Left ventricle myocardium superior (tissue), 1 donor: Measurements from ENCODE around the gene RNF19B. TPM values are rescaled to one million over a fixed set of nuclear protein-coding genes. Genes with fewer than 3 reads are reported as not detected.
"Not testable (repeated sequence)": the region's sequence is repeated elsewhere in the genome, so short reads cannot be mapped to it uniquely, and the experiment has no call there.

Experiments
- ATAC-seq: fragments of 200-7000 bp; cut with Tn5 transposase; one replicate; pipeline ENCODE4 v1.9.1; 2020; ENCODE audit warnings: mild to moderate bottlenecking, moderate library complexity
- DNase-seq: peaks from one replicate; pipeline ENCODE4 v3.0.0-alpha.2; 2020
- intact Hi-C: fragments of 100-400 bp; cut with micrococcal nuclease; formaldehyde crosslinking; loops from one replicate; pipeline ENCODE4 v1.11.0; 2022
- total RNA-seq: library from RNA; stranded (reverse); fragmentation: NEBNext Ultra II Directional; extraction: Animal tissue kit (Norgen Biotek cat#: 25700); gene quantifications from one replicate; pipeline ENCODE4 v1.2.1, GENCODE V29; 2021
- donor health status: DM: no; HTN: yes; CAD: no; lungs with severe emphysema.

Gene RNF19B
- total RNA-seq, 1 donor from 2014 or later = 13.3 TPM

DNA sequence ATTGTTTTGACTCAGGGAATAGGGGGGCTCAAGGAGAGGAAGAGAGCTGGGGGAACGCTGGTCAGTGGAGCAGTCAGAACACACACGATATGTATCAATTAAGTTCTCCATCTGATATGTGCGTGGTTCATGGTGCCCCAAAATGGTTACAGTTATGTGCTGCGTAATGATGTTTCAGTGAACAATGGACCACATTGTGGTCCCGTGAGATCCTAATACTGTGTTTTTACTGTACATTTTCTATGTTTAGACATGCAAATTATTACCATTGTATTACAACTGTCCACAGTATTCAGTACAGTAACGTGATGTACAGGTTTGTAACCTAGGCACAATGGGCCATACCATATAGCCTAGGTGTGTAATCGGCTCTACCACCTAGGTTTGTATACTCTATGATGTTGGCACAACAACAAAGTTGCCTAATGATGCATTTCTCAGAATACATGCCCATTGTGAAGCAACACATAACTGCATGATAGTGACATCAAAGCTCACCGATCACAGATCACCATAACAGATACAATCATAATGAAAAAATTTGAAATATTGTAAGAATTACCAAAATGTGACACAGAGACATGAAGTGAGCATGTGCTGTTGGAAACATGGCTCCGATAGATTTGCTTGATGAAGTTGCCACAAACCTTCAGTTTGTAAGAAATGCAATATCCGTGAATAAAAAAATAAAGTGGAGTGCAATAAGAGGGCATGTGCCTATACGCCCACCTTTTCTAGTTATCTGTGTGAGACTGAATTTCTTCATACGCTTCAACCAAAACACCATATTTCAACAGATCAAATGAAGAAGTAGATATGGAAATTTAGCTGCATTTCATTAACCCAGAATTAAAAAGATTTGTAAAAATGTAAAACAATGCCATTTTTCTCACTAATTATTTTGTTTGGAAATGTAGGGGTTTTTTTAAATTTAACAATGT, 48.6 kb downstream of the RNF19B start:
- DNase-seq (no peak), ATAC-seq (no peak)
- intact Hi-C loops = no loop called here

DNA sequence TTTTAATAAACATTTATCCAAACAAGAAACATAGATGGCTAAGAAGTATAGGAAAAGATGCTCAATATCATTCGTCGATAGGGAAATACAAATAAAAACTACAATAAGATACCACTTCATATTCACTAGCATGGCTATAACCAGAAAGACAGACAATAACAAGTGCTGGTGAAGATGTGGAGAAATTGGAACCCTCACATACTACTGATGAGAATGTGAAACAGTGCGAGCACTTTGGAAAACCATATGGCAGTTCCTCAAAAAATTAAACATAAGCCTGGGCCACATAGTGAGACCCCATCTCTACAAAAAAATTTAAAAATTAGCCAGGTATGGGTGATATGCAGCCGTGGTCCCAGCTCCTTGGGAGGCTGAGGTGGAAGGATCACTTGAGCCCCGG, 54.3 kb downstream of the RNF19B start:
- no peak for ATAC-seq
- intact Hi-C loops = no loop called here

DNA sequence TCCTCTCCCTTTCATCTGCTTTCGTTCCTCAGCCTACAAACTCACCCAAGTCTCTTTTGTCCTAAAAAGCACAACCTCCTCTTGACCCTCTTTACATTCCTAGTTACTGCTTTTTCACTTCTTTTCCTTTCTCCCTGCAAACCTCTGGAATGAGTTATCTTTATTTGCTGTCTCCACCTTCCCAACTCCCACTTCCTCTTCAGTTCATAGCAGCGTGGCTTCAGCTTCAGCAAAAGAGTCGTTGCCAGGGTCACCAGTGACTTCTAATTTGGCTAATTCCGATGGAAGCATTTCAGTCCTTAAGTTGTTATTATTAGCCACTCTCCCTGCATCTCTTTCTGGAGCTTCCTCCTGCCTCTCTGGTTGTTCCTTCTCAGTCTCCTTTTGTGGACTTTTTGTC, 57.2 kb downstream of the RNF19B start:
- intact Hi-C loops = no loop called here

More for the DNA sequence above, 54.3 kb downstream of the RNF19B start:
- DNase-seq = no peak

DNA sequence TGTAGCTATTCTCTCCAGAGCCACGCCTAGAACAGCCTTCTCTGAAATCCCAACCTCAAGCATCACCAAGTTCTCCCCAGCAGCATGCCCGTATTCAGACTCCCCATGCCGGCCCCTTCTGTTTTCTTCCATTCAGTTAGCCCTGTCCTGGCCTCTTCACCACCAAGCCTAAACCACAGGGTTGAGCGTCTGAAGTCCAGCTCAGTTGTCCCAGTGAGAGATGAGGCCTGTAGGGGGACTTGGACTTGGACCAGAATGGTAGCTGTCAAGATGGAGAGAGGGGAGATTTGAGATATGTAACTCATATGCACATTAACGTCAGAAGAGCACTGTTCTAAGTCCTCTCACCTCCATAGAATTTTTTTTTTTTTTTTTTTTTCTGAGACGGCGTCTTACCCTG, 58.0 kb downstream of the RNF19B start:
- DNase-seq = no peak
- intact Hi-C loops = no loop called here
- no peak for ATAC-seq

More for the DNA sequence above, 57.2 kb downstream of the RNF19B start:
- ATAC-seq = no peak
- no peak for DNase-seq

DNA sequence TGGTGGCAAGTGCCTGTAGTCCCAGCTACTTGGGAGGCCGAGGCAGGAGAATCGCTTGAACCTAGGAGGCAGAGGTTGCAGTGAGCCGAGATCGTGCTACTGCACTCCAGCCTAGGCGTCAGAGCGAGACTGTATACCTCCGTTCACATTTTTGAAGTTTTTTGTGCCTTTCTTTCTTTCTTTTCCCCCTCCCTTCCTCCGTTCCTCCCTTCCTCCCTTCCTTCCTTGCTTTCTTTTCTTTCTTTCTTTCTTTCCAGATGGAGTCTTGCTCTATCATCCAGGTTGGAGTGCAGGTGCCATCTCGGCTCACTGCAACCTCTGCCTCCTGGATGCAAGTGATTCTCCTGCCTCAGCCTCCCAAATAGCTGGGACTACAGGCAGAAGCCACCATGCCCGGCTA, 59.0 kb downstream of the RNF19B start:
- intact Hi-C loops, DNase-seq, ATAC-seq: not testable (repeated sequence)

- ATAC-seq (no peak), DNase-seq (no peak)
- intact Hi-C loops = no loop called here
Observed at GRCh38 chr1:32904797-32905196, 59.8 kb downstream of the RNF19B start.

DNA sequence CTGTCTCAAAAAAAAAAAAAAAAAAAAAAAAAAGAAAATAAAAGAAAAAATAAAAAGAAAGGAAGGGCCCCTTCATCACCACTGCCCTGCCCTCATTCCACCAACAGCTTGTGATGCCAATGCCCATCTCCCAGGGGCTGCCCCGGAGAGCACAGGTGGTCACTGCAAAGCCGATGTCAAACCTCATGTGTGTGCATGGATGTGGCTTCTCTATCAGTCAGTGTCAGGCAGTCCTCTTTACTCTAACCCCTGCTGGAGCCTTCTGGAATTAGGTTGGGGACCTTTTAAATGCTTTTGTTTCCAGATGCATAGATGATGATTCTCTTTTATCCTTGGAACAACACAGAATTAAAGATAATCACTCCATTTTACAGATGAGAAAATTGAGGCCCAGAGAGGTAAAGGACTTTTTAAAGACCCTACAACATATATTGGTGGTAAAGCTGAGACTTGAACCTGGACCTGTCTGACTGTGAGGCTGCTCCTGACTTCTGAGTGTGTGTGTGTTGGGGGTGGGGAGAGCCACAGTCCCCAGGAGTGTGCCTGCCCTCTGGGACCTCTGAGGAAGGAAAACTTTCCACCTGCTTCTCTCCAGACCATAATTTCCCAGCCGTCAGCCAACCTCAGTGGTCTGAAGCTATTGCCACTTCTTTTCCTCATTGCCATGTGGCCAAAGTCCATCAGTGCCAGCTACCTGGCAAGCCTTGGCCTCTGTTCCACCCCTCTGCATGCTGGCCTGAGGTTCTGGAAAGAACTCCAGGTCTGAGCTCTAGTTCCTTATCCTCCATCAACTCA, 60.4 kb downstream of the RNF19B start:
- DNase-seq (no peak), ATAC-seq (no peak)
- intact Hi-C loops = no loop called here

DNA sequence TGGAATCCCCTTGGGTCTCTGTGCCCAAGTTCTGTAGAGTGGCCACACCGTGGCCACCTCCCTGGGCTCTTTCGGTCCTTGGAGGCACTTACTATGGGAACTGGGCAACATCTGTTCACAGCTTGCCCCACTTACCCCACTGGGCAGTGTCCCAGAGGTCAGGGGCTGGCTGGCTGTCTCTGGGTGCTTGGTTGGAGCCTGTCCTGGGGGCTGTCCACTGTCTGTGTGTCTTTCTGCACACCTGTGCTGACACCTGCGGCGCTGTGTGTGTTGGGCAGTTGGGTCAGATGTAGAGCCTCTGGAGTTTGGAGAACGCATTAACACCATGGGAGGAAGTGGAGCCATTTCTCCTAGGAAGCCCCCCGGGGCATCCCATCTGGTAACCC, 62.1 kb downstream of the RNF19B start:
- no peak for DNase-seq
- intact Hi-C loops = no loop called here
- ATAC-seq = no peak

- no peak for DNase-seq
- no peak for ATAC-seq
- intact Hi-C loops = no loop called here
Observed at GRCh38 chr1:32901823-32902534, 62.6 kb downstream of the RNF19B start.

- ATAC-seq = peak; percentile 91
- peak; percentile 73 for DNase-seq
- intact Hi-C loops = no loop called here
Observed at GRCh38 chr1:32900956-32901822, 63.4 kb downstream of the RNF19B start, which contains the start of gene TMEM54. Gene TMEM54, minus strand, starts transcription at chr1:32901389. Its CDS starts 151 bp downstream, at chr1:32901238.

DNA sequence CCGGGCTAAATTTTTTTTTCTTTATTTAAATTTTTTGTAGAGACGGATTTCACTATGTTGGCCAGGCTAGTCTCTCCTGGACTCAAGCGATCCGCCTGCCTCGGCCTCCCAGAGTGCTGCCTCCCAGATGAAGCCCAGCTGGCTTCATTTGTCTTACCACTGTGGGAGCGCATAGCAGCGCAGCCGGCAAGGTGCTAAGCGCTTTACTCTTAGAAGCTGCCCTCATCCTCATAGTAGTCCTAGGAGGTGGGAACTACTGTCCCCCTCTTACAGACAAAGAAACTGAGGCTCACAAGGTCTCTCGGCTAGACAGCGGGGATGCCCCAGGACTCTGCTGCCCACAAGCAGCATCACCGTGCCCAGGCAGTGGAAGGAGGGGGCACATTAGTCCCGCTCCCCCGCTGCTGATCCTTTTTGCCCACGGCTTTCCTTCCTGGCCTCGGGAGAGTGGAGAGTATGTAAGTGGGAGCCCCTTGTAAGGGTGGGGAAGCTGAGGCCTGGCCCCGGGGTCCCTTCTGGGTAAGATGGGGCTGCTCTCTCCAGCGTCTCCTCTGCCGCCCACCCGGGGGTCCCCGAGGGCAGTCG, 64.1 kb downstream of the RNF19B start:
- intact Hi-C loops = no loop called here
- ATAC-seq (peak; percentile 21), DNase-seq (no peak)

DNA sequence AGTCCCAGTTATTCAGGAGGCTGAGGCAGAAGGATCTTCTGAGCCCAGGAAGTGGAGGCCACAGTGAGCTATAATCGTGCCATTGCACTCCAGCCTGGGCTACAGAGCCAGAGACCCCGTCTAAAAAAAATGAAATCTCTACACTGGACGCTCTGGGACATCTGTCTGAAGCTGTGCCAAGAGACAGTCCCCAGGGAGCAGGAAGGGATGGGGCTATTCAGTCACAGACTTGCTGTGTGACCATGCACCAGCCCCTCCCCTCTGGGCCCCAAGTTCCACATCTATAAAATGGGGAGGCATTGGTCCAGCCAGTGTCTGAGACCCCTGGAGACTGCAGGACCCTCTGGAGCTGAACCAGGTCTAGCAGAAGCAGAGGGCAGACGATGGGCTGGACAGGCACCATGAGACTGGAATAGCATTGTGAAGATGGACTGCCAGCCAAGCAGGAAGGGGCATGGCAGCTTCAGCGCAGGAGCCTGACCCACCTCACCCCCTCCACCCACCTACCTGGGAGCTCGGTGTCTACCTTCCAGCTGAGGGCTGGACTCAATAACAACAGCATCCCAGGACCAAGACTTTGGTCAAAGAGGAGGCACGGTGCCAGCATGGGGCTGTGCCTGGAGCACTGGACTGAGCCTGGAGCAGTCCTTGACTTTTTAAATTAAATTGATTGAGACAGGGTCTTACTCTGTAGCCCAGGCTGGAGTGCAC, 64.9 kb downstream of the RNF19B start:
- intact Hi-C loops = no loop called here
- ATAC-seq (no peak), DNase-seq (no peak)

- ATAC-seq (no peak), DNase-seq (no peak)
- intact Hi-C loops = no loop called here
Observed at GRCh38 chr1:32898958-32899357, 65.7 kb downstream of the RNF19B start.

DNA sequence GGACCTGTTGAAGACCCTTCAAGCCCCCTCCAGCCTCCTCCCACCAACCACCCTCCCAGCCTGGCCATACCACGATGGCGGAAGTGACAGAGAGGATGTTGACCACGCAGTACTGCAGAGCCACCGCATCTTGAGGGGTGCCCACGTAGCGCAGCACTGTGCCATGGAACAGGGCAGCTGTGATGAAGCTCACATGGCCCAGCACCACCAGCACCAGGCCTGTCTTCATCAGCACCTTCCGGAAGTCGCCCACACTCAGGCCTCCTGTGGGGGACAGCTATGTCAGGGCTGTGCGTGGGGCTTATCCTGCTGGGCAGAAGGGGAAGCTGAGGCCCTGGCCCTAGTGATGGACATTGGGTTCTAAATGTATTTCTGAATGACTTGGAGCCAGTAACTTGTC, 66.6 kb downstream of the RNF19B start:
- DNase-seq = no peak
- no peak for ATAC-seq
- intact Hi-C loops = no loop called here

GRCh38 chr1:32897082-32898049, 67.2 kb downstream of the RNF19B start:
- DNase-seq (no peak), ATAC-seq (no peak)
- intact Hi-C loops = no loop called here

DNA sequence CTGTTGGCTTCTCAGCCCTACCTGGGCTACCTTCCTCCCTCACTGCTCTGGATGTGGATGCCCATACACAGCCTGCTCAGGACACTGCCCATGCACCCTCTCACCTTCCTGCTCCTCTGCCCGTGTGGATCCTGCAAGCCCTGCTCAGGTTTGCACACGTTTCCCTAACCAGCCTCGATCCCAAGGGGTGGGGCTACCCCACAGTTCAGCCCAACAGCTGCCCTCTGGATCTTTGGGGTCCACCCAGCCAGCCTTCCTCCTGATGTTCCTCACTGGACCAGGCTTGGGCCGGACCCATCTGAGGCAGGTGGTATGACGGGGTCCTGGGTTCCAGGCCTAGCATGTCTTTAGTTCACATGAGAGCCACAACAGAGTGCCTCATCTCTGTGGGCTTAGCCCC, 68.2 kb downstream of the RNF19B start:
- DNase-seq (no peak), ATAC-seq (no peak)
- intact Hi-C loops = no loop called here
